HG02981 (cell line): ENCODE measurements around the gene ZC3H12D.
A peak's percentile ranks its signal among the peaks of the same experiment; 100 is the strongest.
"Not testable (repeated sequence)": the region's sequence is repeated elsewhere in the genome, so short reads cannot be mapped to it uniquely, and the experiment has no call there.

ENCODE experiments used
- ATAC-seq: cut with Tn5 transposase; IDR thresholded peaks from one replicate; pipeline ENCODE4 v1.9.1; 2021; ENCODE audit warnings: mild to moderate bottlenecking, moderate library complexity; ENCODE audit not compliant: unreplicated experiment

Gene ZC3H12D

GRCh38 chr6:149484733-149485700 lies at the start of gene ZC3H12D:
ZC3H12D (minus strand) TSS chr6:149485014; CDS start chr6:149474543, 10,471 bp downstream.
- peak; percentile 39 for ATAC-seq

- no peak for ATAC-seq
These were observed 44.8 kb upstream of the ZC3H12D start for GRCh38 chr6:149529650-149530049.

DNA sequence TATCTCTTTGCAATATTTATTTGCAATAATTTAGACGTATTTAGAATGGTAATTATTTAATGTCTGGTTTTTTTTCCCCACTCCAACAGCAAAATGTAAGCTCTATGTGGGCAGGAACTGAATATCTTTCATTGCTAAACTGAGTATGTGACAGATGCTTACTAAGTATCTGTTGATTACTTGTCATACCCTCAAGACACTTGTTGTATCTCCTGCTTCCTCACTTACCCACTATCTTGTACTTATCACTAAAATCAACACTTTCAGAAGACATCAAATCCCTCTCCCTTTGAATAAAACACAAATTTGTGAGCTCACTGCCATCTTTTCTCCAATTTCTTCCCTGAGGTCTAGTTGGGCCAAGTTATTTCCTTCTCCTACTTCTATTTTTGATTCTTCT lies 30.7 kb upstream of the ZC3H12D start:
- ATAC-seq: no peak

GRCh38 chr6:149513915-149514314 lies 29.1 kb upstream of the ZC3H12D start:
- ATAC-seq: no peak

DNA sequence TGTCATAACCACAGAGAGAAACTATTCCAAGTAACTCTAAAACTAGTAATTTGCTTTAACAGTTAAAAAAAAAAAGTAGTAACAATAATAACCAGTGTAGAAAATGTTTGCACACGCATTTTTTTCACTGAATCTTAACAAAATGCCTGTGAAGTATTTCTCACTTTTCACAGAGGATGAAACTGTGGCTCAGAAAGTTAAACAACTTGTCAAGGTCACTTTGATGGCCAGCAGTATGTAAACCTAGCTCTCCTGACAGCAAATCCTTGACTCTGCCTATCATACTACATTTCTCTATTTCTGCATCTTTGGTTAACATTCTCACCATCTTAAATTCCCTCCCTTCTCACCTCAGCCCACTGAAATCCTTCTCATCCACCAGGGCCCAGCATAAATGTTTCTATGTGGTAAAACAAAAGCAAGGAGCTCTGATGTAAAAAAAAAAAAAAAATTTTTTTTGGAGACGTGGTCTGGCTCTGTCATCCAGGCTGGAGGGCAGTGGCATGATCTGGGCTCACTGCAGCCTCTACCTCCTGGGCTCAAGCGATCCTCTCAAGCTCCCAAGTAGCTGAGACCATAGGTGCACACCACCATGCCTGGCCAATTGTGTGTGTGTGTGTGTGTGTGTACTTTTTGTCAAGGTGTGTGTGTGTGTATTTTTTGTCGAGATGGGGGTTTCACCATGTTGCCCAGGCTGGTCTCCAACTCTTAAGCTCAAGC lies 26.1 kb upstream of the ZC3H12D start:
- ATAC-seq: no peak

DNA sequence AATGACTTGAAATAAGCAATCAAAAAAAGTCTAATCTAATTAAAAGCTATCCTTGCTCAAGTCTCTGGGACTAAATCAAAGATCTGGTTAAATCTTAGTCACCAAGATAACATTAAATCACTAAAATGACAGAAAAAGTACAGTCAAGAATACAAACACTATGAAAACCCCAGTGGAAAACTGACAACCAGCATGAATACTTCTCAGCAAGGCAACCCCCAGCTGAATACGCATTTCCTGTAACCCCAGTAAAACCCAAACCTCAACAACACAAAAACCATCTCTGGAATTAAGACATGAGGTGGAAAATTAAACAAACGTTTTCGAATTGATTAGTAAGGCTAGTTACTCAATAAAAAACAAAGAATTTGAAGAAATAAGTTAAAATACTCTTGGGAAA lies 23.7 kb upstream of the ZC3H12D start:
- ATAC-seq: no peak

- no peak for ATAC-seq
These were observed 19.1 kb upstream of the ZC3H12D start for GRCh38 chr6:149503872-149504271.

GRCh38 chr6:149503276-149503675 lies 18.5 kb upstream of the ZC3H12D start:
- no peak for ATAC-seq

DNA sequence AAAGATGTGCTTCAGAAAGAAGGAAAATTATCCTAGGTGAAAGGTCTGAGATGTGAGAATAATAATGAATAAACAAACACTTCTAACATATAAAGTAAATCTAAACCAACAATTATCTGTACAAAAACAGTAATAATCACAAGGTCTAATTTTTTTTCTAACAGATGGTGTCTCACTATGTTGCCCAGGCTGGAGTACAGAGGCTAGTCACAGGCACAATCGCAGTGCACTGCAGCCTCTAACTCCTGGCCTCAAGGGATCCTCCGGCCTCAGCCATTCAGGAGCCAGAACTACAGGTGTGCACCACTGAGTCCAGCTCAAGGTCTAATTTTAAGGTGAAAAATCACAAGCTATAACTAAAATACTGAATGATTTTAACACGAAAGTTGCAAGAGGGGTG lies 17.0 kb upstream of the ZC3H12D start:
- no peak for ATAC-seq

DNA sequence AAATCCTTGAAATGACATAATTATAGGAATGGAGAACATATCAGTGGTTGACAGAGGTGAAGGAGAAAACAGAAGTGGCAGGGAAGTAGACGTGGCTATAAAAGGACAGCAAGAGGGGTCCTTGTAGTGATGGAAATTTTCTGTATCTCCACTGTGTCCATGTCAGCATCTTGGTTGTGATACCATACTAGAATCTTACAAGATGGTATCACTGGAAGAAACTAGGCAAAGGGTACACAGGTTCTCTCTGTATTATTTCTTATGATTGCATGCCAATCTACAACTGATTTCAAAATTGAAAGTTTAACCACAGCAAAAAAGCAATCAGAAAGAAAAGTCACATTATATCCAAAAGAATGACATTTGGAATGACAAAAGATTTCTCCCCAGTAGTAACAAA lies 16.4 kb upstream of the ZC3H12D start:
- no peak for ATAC-seq

DNA sequence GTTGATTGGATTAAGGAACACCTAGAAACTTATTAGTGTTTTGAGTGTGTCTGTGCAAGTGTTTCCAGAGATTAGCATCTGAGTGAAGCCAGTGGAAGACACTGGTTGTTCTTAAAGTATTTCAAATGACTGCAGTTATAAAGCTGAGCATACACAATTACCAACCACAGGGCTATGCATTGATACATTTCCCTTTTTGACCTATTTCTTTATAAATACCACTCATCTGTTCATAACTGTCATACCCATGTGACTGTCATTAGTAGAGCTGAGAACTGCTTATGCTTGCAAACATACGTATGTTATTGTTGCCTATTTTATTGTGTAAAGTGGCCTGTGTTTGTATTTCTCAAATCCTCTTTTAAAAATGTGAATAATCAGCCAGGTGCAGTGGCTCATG lies 15.3 kb upstream of the ZC3H12D start:
- ATAC-seq: no peak

GRCh38 chr6:149499066-149499465 lies 14.3 kb upstream of the ZC3H12D start:
- ATAC-seq: no peak

GRCh38 chr6:149497365-149497764 lies 12.6 kb upstream of the ZC3H12D start:
- no peak for ATAC-seq

DNA sequence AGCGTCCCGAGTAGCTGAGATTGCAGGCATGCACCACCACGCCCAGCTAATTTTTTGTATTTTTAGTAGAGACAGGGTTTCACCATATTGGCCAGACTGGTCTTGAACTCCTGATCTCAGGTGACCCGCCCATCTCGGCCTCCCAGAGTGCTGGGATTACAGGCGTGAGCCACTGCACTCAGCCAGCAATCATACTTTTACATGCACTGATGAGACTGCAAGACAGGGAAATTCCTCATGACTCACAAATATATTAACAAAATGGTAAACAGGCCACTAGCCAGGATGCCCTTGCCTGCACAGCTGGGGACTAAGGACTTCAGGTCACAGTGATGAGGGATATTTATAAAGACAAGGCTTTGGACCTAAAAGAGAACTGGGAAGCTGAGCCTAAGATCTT lies 11.8 kb upstream of the ZC3H12D start:
- not testable (repeated sequence) for ATAC-seq

DNA sequence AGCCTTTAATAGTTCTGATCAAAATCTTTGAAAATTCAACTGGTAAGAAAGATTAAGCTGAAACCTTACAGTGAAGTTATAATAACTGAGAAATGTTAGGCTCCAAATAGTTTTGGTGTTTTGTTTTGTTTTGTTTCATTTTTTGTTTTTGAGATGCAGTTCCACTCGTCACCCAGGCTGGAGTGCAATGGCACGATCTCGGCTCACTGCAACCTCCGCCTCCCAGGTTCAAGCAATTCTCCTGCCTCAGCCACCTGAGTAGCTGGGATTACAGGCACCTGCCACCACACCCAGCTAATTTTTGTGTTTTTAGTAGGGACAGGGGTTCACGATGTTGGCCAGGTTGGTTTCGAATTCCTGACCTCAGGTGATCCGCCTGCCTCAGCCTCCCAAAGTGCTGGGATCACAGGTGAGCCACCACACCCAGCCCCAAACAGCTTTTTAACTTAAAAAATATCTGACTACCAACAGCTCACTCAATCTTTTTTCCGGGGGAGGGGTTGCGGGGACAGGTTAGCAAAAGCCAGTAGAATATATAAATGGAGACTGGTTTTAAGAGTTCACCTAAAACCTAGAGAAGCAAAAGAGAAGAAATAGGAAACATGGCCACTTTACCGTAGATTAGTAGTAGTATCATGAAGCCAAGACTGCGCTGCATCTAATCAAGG lies 10.7 kb upstream of the ZC3H12D start:
- ATAC-seq: not testable (repeated sequence)

- peak; percentile 86 for ATAC-seq
These were observed 10.0 kb upstream of the ZC3H12D start for GRCh38 chr6:149494810-149495209.

DNA sequence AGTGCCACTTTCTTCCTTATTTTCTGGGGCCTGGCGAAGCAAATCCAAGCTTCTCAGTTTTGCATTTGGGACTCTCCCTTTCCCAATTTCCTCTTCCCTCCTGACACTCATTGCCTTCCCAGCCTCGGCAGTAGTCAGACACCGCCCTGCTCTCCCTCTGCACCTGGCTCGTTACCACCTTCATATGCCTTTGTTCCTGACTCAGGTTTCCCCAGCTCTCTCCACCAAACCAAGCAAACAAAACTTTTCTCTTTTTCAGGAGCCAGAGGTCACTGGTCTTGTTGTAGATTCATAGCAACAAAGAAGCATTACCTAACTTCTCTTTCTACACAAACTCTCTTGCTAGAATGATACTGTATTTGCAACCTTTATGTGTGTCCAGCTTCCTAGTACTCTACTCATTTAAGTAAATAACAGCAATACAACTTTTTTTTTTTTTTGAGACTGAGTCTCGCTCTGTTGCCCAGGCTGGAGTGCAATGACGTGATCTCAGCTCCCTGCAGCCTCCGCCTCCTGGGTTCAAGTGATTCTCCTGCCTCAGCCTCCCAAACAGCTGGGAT lies 9.0 kb upstream of the ZC3H12D start:
- no peak for ATAC-seq

DNA sequence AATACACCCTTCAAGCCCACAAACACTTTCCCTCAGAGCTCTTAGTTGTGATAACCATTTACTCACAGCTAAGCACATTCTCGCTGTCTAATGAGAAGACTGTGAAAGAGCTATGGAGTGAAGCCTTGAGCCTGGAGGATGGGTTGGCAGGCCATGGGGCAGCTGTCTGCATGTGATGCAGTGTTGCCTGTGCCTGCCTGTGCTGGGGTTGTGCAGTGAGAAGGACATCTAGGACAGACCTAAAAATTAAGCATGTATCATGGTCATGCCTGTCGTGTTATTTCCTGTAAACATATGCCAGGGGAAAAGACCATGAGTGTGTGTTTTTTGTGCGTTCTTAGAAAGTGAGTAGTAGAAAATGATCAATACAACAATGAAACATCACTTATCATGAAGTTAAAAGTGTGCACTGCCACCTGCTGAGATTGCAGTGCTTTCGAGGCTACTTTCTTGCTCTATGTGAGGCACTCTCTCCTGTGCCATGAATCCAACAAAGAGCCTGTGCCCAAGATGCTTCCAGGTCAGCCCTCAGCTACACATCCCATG lies 8.1 kb upstream of the ZC3H12D start:
- no peak for ATAC-seq

DNA sequence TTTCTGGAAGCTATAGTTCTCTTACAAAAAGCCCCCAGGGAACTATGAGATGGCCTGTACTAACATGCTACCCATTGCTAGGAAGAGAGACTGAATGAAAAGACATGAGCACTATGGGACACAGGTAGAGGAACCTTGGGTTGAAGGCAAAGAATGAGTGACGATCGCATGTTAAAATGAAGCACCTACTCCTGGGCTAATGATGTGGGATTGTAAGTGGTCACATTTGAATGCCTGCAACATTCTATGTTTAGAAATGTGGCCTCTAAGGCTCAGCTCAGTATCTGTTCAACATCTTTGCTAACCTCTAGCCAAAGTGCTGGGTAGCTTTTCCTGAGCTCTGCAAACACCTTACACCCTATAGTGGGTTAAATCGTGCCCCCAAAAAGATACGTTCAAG lies 5.2 kb upstream of the ZC3H12D start:
- ATAC-seq: no peak

- ATAC-seq: peak; percentile 24
These were observed 4.0 kb upstream of the ZC3H12D start for GRCh38 chr6:149488815-149489214.

GRCh38 chr6:149487316-149487715 lies 2.5 kb upstream of the ZC3H12D start:
- no peak for ATAC-seq
